HG02571 (cell line): ENCODE results near the gene ADAMTS13.
"Not testable (repeated sequence)": the region's sequence is repeated elsewhere in the genome, so short reads cannot be mapped to it uniquely, and the experiment has no call there.

Experiments used
- ATAC-seq: cut with Tn5 transposase; IDR thresholded peaks from one replicate; pipeline ENCODE4 v1.9.1; 2021; ENCODE audit warnings: mild to moderate bottlenecking, moderate library complexity; ENCODE audit not compliant: unreplicated experiment

The ADAMTS13 gene

GRCh38 chr9:133423216-133423615 is 1.0 kb downstream of the ADAMTS13 start:
- ATAC-seq: no peak

GRCh38 chr9:133424187-133424586 is 2.0 kb downstream of the ADAMTS13 start:
- ATAC-seq: no peak

- no peak for ATAC-seq
Observed at GRCh38 chr9:133425049-133425632, 3.0 kb downstream of the ADAMTS13 start.

GRCh38 chr9:133426011-133426410 is 3.8 kb downstream of the ADAMTS13 start:
- no peak for ATAC-seq

GRCh38 chr9:133427658-133428348 is 5.6 kb downstream of the ADAMTS13 start:
- ATAC-seq: no peak

- no peak for ATAC-seq
Observed at GRCh38 chr9:133428617-133429101, 6.5 kb downstream of the ADAMTS13 start.

GRCh38 chr9:133429214-133429613 is 7.0 kb downstream of the ADAMTS13 start:
- no peak for ATAC-seq

GRCh38 chr9:133429641-133430161 is 7.5 kb downstream of the ADAMTS13 start:
- ATAC-seq: no peak

- ATAC-seq: no peak
Observed at GRCh38 chr9:133430244-133430643, 8.1 kb downstream of the ADAMTS13 start.

GRCh38 chr9:133433351-133433843 is 11.2 kb downstream of the ADAMTS13 start:
- no peak for ATAC-seq

- no peak for ATAC-seq
Observed at GRCh38 chr9:133436681-133437080, 14.5 kb downstream of the ADAMTS13 start.

- ATAC-seq: no peak
Observed at GRCh38 chr9:133437753-133438531, 15.8 kb downstream of the ADAMTS13 start.

GRCh38 chr9:133439337-133439736 is 17.2 kb downstream of the ADAMTS13 start:
- no peak for ATAC-seq

GRCh38 chr9:133440874-133441273 is 18.7 kb downstream of the ADAMTS13 start:
- ATAC-seq: no peak

- no peak for ATAC-seq
Observed at GRCh38 chr9:133441571-133441970, 19.4 kb downstream of the ADAMTS13 start.

GRCh38 chr9:133443248-133443647 is 21.1 kb downstream of the ADAMTS13 start:
- no peak for ATAC-seq

GRCh38 chr9:133443982-133444381 is 21.8 kb downstream of the ADAMTS13 start:
- ATAC-seq: no peak

GRCh38 chr9:133445293-133445969 is 23.3 kb downstream of the ADAMTS13 start:
- ATAC-seq: no peak

GRCh38 chr9:133448487-133448972 is 26.4 kb downstream of the ADAMTS13 start:
- no peak for ATAC-seq

- ATAC-seq: no peak
Observed at GRCh38 chr9:133449760-133450159, 27.6 kb downstream of the ADAMTS13 start.

GRCh38 chr9:133451865-133452264 is 29.7 kb downstream of the ADAMTS13 start:
- ATAC-seq: not testable (repeated sequence)
